HG03108 (cell line): ENCODE results near the gene AZGP1.
"Not testable (repeated sequence)": the region's sequence is repeated elsewhere in the genome, so short reads cannot be mapped to it uniquely, and the experiment has no call there.

Experiments used
- ATAC-seq: cut with Tn5 transposase; IDR thresholded peaks from one replicate; pipeline ENCODE4 v1.9.1; 2021; ENCODE audit warnings: moderate library complexity; ENCODE audit not compliant: unreplicated experiment

AZGP1 gene

GRCh38 chr7:99997545-99998137 lies 21.8 kb upstream of the AZGP1 start:
- no peak for ATAC-seq

DNA sequence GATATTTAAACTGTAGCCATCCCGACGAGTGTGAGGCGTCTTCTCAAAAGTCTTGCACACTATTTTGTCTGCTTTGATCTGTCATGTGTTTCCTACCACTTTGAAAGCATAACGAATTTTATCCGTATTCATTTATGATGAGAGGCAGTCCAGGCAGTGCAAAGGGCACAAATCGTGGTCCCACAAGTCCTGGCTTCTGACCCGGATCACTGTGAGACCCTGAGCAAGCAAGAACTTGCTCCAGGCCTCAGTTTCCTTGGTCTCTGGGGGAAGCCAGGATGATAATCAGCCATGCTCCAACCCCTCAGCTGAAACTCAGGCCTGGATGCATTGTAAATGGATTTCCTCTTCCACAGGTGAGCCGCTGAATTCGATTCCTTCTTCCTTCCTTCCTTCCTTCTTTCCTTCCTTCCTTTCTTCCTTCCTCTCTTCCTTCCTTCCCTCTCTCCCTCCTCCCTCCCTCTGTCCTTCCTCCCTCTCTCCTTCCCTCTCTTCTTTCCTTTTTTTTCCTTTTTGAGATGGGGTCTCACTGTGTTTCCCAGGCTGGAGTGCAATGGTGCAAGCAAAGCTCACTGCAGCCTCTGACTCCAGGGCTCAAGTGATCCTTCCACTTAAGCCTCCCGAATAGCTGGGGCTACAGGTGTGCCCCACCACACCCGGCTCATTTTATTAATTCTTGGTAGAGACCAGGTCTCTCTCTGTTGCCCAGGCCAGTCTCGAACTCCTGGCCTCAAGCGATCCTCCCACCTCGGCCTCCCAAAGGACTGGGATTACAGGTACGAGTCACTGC lies 21.1 kb upstream of the AZGP1 start:
- no peak for ATAC-seq

- ATAC-seq: no peak
Measured at GRCh38 chr7:99994819-99995218, 19.0 kb upstream of the AZGP1 start.

DNA sequence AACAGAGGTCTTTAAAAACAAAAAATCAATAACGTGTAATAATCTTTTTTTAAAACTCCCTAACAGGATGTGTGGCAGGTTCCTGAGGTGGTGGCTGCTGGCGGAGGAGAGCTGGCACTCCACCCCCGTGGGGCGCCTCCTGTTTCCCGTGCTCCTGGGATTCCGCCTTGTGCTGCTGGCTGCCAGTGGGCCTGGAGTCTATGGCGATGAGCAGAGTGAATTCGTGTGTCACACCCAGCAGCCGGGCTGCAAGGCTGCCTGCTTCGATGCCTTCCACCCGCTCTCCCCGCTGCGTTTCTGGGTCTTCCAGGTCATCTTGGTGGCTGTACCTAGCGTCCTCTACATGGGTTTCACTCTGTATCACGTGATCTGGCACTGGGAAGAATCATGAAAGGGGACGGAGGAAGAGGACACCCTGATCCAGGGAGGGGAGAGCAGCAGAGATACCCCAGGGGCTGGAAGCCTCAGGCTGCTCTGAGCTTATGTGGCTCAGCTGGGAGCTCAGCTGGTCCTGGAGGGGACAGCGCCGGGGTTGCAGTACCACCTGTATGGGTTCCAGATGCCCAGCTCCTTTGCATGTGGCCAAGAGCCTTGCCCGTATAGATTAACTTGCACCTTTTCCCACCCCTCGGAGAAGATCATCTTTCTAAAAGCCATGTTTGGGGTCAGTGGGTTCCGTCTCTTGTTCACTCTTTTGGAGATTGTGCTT lies 16.7 kb upstream of the AZGP1 start:
- ATAC-seq: no peak

DNA sequence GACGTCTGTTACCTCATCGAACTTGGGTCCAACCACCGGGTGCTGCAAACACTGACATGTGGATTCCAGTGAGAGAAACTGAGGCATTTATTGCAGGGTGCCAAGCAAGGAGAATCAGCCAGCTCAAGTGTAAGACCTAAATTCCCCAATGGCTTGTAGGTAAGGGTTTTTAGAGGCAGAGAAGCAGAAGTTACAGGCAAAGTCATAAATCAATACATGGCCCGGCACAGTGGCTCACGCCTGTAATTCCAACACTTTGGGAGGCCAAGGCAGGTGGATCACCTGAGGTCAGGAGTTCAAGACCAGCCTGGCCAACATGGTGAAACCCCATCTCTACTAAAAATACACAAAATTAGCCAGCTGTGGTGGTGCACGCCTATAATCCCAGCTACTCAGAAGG lies 15.7 kb upstream of the AZGP1 start:
- not testable (repeated sequence) for ATAC-seq

- no peak for ATAC-seq
Measured at GRCh38 chr7:99990460-99990852, 14.6 kb upstream of the AZGP1 start.

DNA sequence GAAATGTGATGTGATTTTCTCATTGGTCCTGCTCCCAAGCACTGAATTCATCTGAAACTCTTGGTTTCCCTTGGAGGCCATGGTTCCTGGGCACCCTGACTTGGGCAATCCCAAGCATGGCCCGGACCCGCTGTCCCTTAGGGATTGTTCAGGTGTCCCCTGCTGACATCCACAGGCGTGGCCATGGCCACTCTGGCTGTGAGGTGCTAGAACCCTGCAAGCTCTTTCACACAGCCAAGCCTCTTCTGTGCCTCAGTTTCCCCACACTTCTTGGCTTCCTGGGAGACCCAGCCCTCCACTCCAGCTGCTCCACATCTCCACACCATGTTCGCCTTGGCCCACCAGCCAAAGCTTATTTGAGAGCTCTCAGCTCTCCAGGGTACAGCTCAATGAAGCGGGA lies 12.0 kb upstream of the AZGP1 start:
- no peak for ATAC-seq

DNA sequence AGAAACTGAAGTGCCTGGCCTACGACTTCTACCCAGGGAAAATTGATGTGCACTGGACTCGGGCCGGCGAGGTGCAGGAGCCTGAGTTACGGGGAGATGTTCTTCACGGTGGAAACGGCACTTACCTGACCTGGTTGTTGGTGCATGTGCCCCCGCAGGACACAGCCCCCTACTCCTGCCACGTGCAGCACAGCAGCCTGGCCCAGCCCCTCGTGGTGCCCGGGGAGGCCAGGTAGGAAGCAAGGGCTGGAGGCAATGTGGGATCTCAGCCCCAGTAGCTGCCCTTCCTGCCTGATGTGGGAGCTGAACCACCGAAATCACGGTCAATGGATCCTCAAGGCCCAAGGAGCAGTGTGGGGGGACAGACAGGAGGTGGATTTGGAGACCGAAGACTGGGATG lies 11.5 kb upstream of the AZGP1 start:
- ATAC-seq: not testable (repeated sequence)

- no peak for ATAC-seq
Measured at GRCh38 chr7:99984593-99984992, 8.8 kb upstream of the AZGP1 start.

- not testable (repeated sequence) for ATAC-seq
Measured at GRCh38 chr7:99981066-99981465, 5.2 kb upstream of the AZGP1 start.

GRCh38 chr7:99980448-99980872 lies 4.6 kb upstream of the AZGP1 start:
- not testable (repeated sequence) for ATAC-seq

- ATAC-seq: not testable (repeated sequence)
Measured at GRCh38 chr7:99979814-99980225, 4.0 kb upstream of the AZGP1 start.

GRCh38 chr7:99976626-99977025 lies 795 bp upstream of the AZGP1 start:
- ATAC-seq: no peak

GRCh38 chr7:99974681-99975080 lies 1.1 kb downstream of the AZGP1 start:
- no peak for ATAC-seq

GRCh38 chr7:99973817-99974216 lies 2.0 kb downstream of the AZGP1 start:
- ATAC-seq: not testable (repeated sequence)

- ATAC-seq: no peak
Measured at GRCh38 chr7:99971242-99971641, 4.6 kb downstream of the AZGP1 start.

GRCh38 chr7:99969813-99970212 lies 6.0 kb downstream of the AZGP1 start:
- not testable (repeated sequence) for ATAC-seq

DNA sequence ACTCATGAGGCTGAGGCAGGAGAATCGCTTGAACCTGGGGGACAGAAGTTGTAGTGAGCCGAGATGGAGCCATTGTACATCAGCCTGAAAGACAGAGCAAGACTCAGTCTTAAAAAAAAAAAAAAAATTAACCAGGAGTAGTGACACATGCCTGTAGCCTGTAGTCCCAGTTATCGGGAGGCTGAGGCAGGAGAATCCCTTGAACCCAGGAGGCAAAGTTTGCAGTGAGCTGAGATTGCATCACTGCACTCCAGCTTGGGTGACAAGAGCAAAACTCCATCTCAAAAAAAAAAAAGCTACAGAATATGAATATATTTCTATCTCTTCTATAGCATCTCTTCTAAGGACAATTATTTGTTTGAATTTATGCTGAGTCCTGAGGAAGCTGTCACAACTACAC lies 6.5 kb downstream of the AZGP1 start:
- no peak for ATAC-seq

DNA sequence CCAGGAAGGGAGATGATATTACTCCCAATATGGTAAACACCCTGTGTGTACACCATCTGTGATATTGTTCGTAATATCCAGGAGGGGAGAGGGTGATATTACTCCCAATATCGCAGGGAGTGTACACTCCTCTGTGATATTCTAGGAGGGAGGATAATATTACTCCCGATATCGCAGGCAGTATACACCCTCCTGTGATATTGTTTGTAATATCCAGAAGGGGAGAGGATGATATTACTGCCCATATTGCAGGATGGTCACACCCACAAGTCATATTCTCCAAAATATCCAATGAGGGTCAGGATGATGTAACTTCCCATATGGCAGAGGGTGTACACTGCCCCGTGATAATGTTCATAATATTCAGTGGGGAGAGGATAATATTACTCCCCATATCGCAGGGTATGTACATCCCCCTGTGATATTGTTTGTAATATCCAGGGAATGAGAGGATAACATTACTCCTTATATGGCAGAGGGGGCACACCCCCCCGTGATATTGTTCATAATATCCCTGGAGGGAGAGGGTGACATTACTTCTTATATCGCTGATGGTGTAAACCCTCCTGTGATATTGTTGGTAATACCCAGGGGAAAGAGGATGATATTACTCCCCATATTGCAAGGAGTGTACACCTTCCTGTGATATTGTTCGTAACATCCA lies 17.1 kb downstream of the AZGP1 start:
- ATAC-seq: no peak

DNA sequence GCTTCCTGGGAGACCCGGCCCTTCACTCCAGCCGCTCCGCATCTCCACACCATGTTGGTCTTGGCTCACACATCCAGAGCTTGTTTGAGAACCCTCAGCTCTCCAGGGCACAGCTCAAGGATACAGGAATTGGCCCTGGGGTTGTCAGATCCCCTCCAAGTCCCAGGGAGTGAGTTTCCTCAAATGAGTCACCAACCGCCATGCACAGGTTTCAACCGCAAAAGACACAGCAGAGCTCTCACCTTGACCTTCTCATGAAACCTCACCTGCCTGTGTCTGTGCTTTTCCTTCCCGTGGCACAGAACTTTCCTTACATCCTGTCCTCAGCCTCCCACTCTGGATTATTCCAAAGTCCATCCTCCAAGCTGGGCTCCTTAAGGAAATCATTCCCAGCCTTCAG lies 20.6 kb downstream of the AZGP1 start:
- no peak for ATAC-seq

- not testable (repeated sequence) for ATAC-seq
Measured at GRCh38 chr7:99954643-99955042, 21.2 kb downstream of the AZGP1 start.
